Natural killer cell (primary cell): ENCODE measurements around the gene DIP2C. TPM values are rescaled to one million over a fixed set of nuclear protein-coding genes. Genes with fewer than 3 reads are reported as not detected.

ENCODE experiments used
- ATAC-seq, 3 donors: fragments of 150-1000 bp in 2 of 3; fragments of 200-7000 bp in 1 of 3; cut with Tn5 transposase; 1 replicate in 1 of 3; 2 replicates in 2 of 3; pipeline ENCODE4 v1.10.0; 2021; ENCODE audit warnings: mild to moderate bottlenecking in 2 of 3, moderate library complexity in 2 of 3
- DNase-seq, 2 donors: peaks; one replicate each; pipeline versions ENCODE4 v3.0.0 to v3.0.0-alpha.2; 2013 to 2021; ENCODE audit warnings: mixed read lengths in 1 of 2
- H3K27ac ChIP-seq: one replicate; pipeline ENCODE4 v1.5.1; 2013; ENCODE audit warnings: mild to moderate bottlenecking, low read length
- H3K27me3 ChIP-seq: one replicate; pipeline ENCODE4 v1.6.1; 2013; ENCODE audit warnings: low read length; ENCODE audit not compliant: control insufficient read depth, insufficient read depth
- H3K36me3 ChIP-seq: one replicate; pipeline ENCODE4 v1.6.1; 2013; ENCODE audit warnings: low read length; ENCODE audit not compliant: control insufficient read depth, insufficient read depth
- H3K4me1 ChIP-seq: one replicate; pipeline ENCODE4 v1.6.1; 2013; ENCODE audit warnings: low read length; ENCODE audit not compliant: control insufficient read depth, insufficient read depth
- H3K4me3 ChIP-seq: one replicate; pipeline ENCODE4 v1.5.1; 2013; ENCODE audit warnings: low read length
- H3K9me3 ChIP-seq: one replicate; pipeline ENCODE4 v1.6.1; 2013; ENCODE audit warnings: low read length; ENCODE audit not compliant: control insufficient read depth, insufficient read depth
- H3K27ac Mint-ChIP-seq, 2 donors: one replicate each; pipeline ENCODE4 v1.8.0; 2022; ENCODE audit warnings: mild to moderate bottlenecking in 2 of 2, mixed read lengths in 2 of 2, moderate library complexity in 1 of 2
- H3K27me3 Mint-ChIP-seq, 2 donors: one replicate each; pipeline ENCODE4 v1.8.0; 2022; ENCODE audit warnings: low read depth in 2 of 2, mixed read lengths in 2 of 2
- H3K36me3 Mint-ChIP-seq: one replicate; pipeline ENCODE4 v1.8.0; 2022; ENCODE audit warnings: mixed read lengths
- H3K4me1 Mint-ChIP-seq, 2 donors: one replicate each; pipeline ENCODE4 v1.8.0; 2022; ENCODE audit warnings: mixed read lengths in 2 of 2
- H3K4me3 Mint-ChIP-seq: one replicate; pipeline ENCODE4 v1.8.0; 2022; ENCODE audit warnings: mild to moderate bottlenecking, moderate library complexity, mixed read lengths
- H3K9me3 Mint-ChIP-seq, 2 donors: one replicate each; pipeline ENCODE4 v1.8.0; 2022; ENCODE audit warnings: mixed read lengths in 2 of 2
- CTCF ChIP-seq: fragments of 200-600 bp; IDR thresholded peaks from one replicate; pipeline ENCODE4 v1.8.0; 2022; ENCODE audit warnings: antibody characterized with exemption
- WGBS: methylation state at CpG from one replicate; pipeline ENCODE4 v1.1.7; 2013; ENCODE audit warnings: missing lambda C conversion rate; ENCODE audit not compliant: insufficient coverage; 5-methylcytosine and 5-hydroxymethylcytosine counted together
- intact Hi-C: fragments of 100-400 bp; cut with micrococcal nuclease; formaldehyde crosslinking; loops from one replicate; pipeline ENCODE4 v1.14.2; 2022
- total RNA-seq, 4 donors: library from RNA; stranded (reverse); fragments of 120-200 nt in 1 of 4; gene quantifications; one replicate each; pipeline versions ENCODE4 v1.2.3 to v1.2.4, GENCODE V29; 2013 to 2022

Gene DIP2C
- total RNA-seq, 3 donors from 2014 or later (not counting 1 experiment from before 2014, with no cell fraction given): 1.5 to 5.8 (median 3.8) TPM

GRCh38 chr10:241966-242643 is 447.4 kb downstream of the DIP2C start:
- intact Hi-C loops: no loop called here
- Histone ChIP-seq H3K27ac (no peak overlapping the region), H3K4me3 (no peak overlapping the region), H3K9me3 (no peaks in the 10 kb centered on the region), H3K27me3 (no peaks in the 10 kb centered on the region), H3K4me1 (no peaks in the 10 kb centered on the region), H3K36me3 (peaks cover 36% of the 10 kb centered on the region)
- no peaks in the 10 kb centered on the region for H3K27me3 Mint-ChIP-seq
- 94% methylated on average over 5 of the region's 9 CpGs for WGBS
- H3K36me3 Mint-ChIP-seq: peaks cover 8% of the 10 kb centered on the region
- ATAC-seq (no peak), DNase-seq (no peak)
- H3K4me3 Mint-ChIP-seq: no peak overlapping the region
- no peak overlapping the region for H3K27ac Mint-ChIP-seq
- peaks cover 18% of the 10 kb centered on the region in 2 donors for H3K4me1 Mint-ChIP-seq
- TF ChIP-seq CTCF: no peak
- H3K9me3 Mint-ChIP-seq: no peaks in the 10 kb centered on the region

- intact Hi-C loops: no loop called here
- Mint-ChIP-seq H3K9me3 (no peaks in the 10 kb centered on the region), H3K4me3 (no peak overlapping the region), H3K4me1 (peaks cover 12% of the 10 kb centered on the region in 2 donors), H3K36me3 (peaks cover 1% of the 10 kb centered on the region), H3K27me3 (no peaks in the 10 kb centered on the region), H3K27ac (no peak overlapping the region)
- no peak for DNase-seq
- no peak for ATAC-seq
- no peaks in the 10 kb centered on the region for H3K9me3 ChIP-seq
- no peak for TF ChIP-seq CTCF
- no peak overlapping the region for H3K4me3 ChIP-seq
- peaks cover 31% of the 10 kb centered on the region for H3K36me3 ChIP-seq
- 97% methylated on average over 6 of the region's 6 CpGs for WGBS
- no peak overlapping the region for H3K27ac ChIP-seq
- no peaks in the 10 kb centered on the region for H3K27me3 ChIP-seq
- no peaks in the 10 kb centered on the region for H3K4me1 ChIP-seq
Measured at GRCh38 chr10:241451-241850, 448.0 kb downstream of the DIP2C start.

GRCh38 chr10:239109-239508 is 450.4 kb downstream of the DIP2C start:
- Histone ChIP-seq H3K27ac (no peak overlapping the region), H3K4me1 (no peaks in the 10 kb centered on the region), H3K27me3 (no peaks in the 10 kb centered on the region), H3K9me3 (no peaks in the 10 kb centered on the region), H3K36me3 (peaks cover 25% of the 10 kb centered on the region), H3K4me3 (no peak overlapping the region)
- H3K9me3 Mint-ChIP-seq: no peaks in the 10 kb centered on the region
- no peak overlapping the region for H3K27ac Mint-ChIP-seq
- H3K4me3 Mint-ChIP-seq: no peak overlapping the region
- peaks cover 10 to 13% of the 10 kb centered on the region in 2 donors for H3K4me1 Mint-ChIP-seq
- H3K36me3 Mint-ChIP-seq: no peaks in the 10 kb centered on the region
- intact Hi-C loops: no loop called here
- DNase-seq (no peak), ATAC-seq (no peak)
- WGBS: 95% methylated on average over 5 of the region's 6 CpGs
- TF ChIP-seq CTCF: no peak
- no peaks in the 10 kb centered on the region for H3K27me3 Mint-ChIP-seq

- no peaks in the 10 kb centered on the region for H3K27me3 ChIP-seq
- ATAC-seq (no peak), DNase-seq (no peak)
- TF ChIP-seq CTCF: no peak
- H3K27me3 Mint-ChIP-seq: no peaks in the 10 kb centered on the region
- peaks cover 11% of the 10 kb centered on the region for H3K36me3 ChIP-seq
- H3K4me1 Mint-ChIP-seq: peaks cover 13 to 24% of the 10 kb centered on the region in 2 donors
- H3K9me3 Mint-ChIP-seq: no peaks in the 10 kb centered on the region
- H3K9me3 ChIP-seq: no peaks in the 10 kb centered on the region
- no peaks in the 10 kb centered on the region for H3K36me3 Mint-ChIP-seq
- H3K4me3 ChIP-seq: no peak overlapping the region
- 86% methylated on average over 3 of the region's 3 CpGs for WGBS
- intact Hi-C loops: no loop called here
- no peak overlapping the region for H3K4me3 Mint-ChIP-seq
- no peak overlapping the region for H3K27ac ChIP-seq
- no peak overlapping the region for H3K27ac Mint-ChIP-seq
- no peaks in the 10 kb centered on the region for H3K4me1 ChIP-seq
Measured at GRCh38 chr10:235915-236314, 453.6 kb downstream of the DIP2C start.
